ENCODE measurements around the gene NUMA1.

Gene NUMA1

GRCh38 chr11:72000202-72000867 is 80.0 kb downstream of the NUMA1 start:
- Histone ChIP-seq H3K9me2 (replicated peaks; ENCODE audit: low read depth, low read length) (no peaks in the 10 kb centered on the region), H3K4me1 (ENCODE audit: insufficient read depth, low read length, poor library complexity, severe bottlenecking) (peaks cover 7% of the 10 kb centered on the region), H3K79me2 (ENCODE audit: insufficient read depth, low read length) (no peaks in the 10 kb centered on the region), H4K20me1 (ENCODE audit: insufficient read depth, low read length, poor library complexity, severe bottlenecking) (no peaks in the 10 kb centered on the region), H3K4me2 (ENCODE audit: low read depth, low read length, poor library complexity, severe bottlenecking) (no peak overlapping the region), H3K36me3 (ENCODE audit: insufficient read depth, low read length) (peaks cover 49% of the 10 kb centered on the region; the same call in 1 of the 2 replicates), H3K9ac (ENCODE audit: low read depth, low read length, poor library complexity, severe bottlenecking) (no peak overlapping the region), H3K4me3 (ENCODE audit: low read length, poor library complexity, severe bottlenecking) (no peak overlapping the region), H3K27me3 (ENCODE audit: insufficient read depth, low read length, poor library complexity, severe bottlenecking) (no peaks in the 10 kb centered on the region), H2AFZ (ENCODE audit: low read length) (no peak overlapping the region), H3K9me3 (ENCODE audit: insufficient read depth, low read depth, low read length) (no peaks in the 10 kb centered on the region), H3F3A (ENCODE audit: low read depth) (no peaks in the 10 kb centered on the region)
- no peak for TF ChIP-seq CTCF (conservative IDR thresholded peaks at IDR 0.05; ENCODE audit: low read length)
- no peak for TF ChIP-seq EZH2phosphoT487 (IDR thresholded peaks at IDR 0.05; ENCODE audit: borderline replicate concordance)

GRCh38 chr11:71999798-72000197 is 80.5 kb downstream of the NUMA1 start:
- H4K20me1 ChIP-seq (ENCODE audit: insufficient read depth, low read length, poor library complexity, severe bottlenecking): no peaks in the 10 kb centered on the region

GRCh38 chr11:71999362-71999761 is 81.0 kb downstream of the NUMA1 start:
- no peaks in the 10 kb centered on the region for H3F3A ChIP-seq (ENCODE audit: low read depth)
- H3K27me3 ChIP-seq (ENCODE audit: insufficient read depth, low read length, poor library complexity, severe bottlenecking): no peaks in the 10 kb centered on the region
- H3K4me1 ChIP-seq (ENCODE audit: insufficient read depth, low read length, poor library complexity, severe bottlenecking): peaks cover 7% of the 10 kb centered on the region
- H3K4me2 ChIP-seq (ENCODE audit: low read depth, low read length, poor library complexity, severe bottlenecking): peak overlapping the region; percentile 56
- H3K9ac ChIP-seq (ENCODE audit: low read depth, low read length, poor library complexity, severe bottlenecking): no peak overlapping the region
- no peak for TF ChIP-seq CTCF (conservative IDR thresholded peaks at IDR 0.05; ENCODE audit: low read length)
- no peak for TF ChIP-seq EZH2phosphoT487 (IDR thresholded peaks at IDR 0.05; ENCODE audit: borderline replicate concordance)
- no peaks in the 10 kb centered on the region for H3K9me2 ChIP-seq (replicated peaks; ENCODE audit: low read depth, low read length)
- no peaks in the 10 kb centered on the region for H4K20me1 ChIP-seq (ENCODE audit: insufficient read depth, low read length, poor library complexity, severe bottlenecking)
- no peaks in the 10 kb centered on the region for H3K79me2 ChIP-seq (ENCODE audit: insufficient read depth, low read length)
- H3K9me3 ChIP-seq (ENCODE audit: insufficient read depth, low read depth, low read length): no peaks in the 10 kb centered on the region
- peak overlapping the region; percentile 56 for H3K4me3 ChIP-seq (ENCODE audit: low read length, poor library complexity, severe bottlenecking)
- H3K36me3 ChIP-seq (ENCODE audit: insufficient read depth, low read length): peaks cover 39% of the 10 kb centered on the region; the same call in 1 of the 2 replicates
- no peak overlapping the region for H2AFZ ChIP-seq (ENCODE audit: low read length)

More at GRCh38 chr11:71999798-72000197, 80.5 kb downstream of the NUMA1 start:
- Histone ChIP-seq H3K9me2 (replicated peaks; ENCODE audit: low read depth, low read length) (no peaks in the 10 kb centered on the region), H3K79me2 (ENCODE audit: insufficient read depth, low read length) (no peaks in the 10 kb centered on the region), H2AFZ (ENCODE audit: low read length) (no peak overlapping the region), H3K4me3 (ENCODE audit: low read length, poor library complexity, severe bottlenecking) (no peak overlapping the region), H3K9me3 (ENCODE audit: insufficient read depth, low read depth, low read length) (no peaks in the 10 kb centered on the region), H3K36me3 (ENCODE audit: insufficient read depth, low read length) (peaks cover 44% of the 10 kb centered on the region; the same call in 1 of the 2 replicates), H3K4me1 (ENCODE audit: insufficient read depth, low read length, poor library complexity, severe bottlenecking) (peaks cover 7% of the 10 kb centered on the region), H3K9ac (ENCODE audit: low read depth, low read length, poor library complexity, severe bottlenecking) (no peak overlapping the region), H3F3A (ENCODE audit: low read depth) (no peaks in the 10 kb centered on the region), H3K4me2 (ENCODE audit: low read depth, low read length, poor library complexity, severe bottlenecking) (peak overlapping the region; percentile 56), H3K27me3 (ENCODE audit: insufficient read depth, low read length, poor library complexity, severe bottlenecking) (no peaks in the 10 kb centered on the region)
- TF ChIP-seq EZH2phosphoT487 (IDR thresholded peaks at IDR 0.05; ENCODE audit: borderline replicate concordance): no peak
- TF ChIP-seq CTCF (conservative IDR thresholded peaks at IDR 0.05; ENCODE audit: low read length): no peak

Measured in Loucy (cell line).